Activated naive CD8-positive, alpha-beta T cell treated with anti-CD3 and anti-CD28 coated beads, Interleukin-2, amount 50 U/mL, for 24 hours (primary cell): ENCODE measurements around the gene OMG.
"Not testable (repeated sequence)": the region's sequence is repeated elsewhere in the genome, so short reads cannot be mapped to it uniquely, and the experiment has no call there.

Source experiments
- ATAC-seq: fragments of 150-1000 bp; cut with Tn5 transposase; one replicate; pipeline ENCODE4 v1.10.0; 2021
- DNase-seq: peaks from one replicate; pipeline ENCODE4 v3.0.0; 2021
- H3K27ac Mint-ChIP-seq: one replicate; pipeline ENCODE4 v1.8.0; 2021; ENCODE audit warnings: mild to moderate bottlenecking, mixed read lengths
- H3K27me3 Mint-ChIP-seq: one replicate; pipeline ENCODE4 v1.8.0; 2021; ENCODE audit warnings: mixed read lengths
- H3K36me3 Mint-ChIP-seq: one replicate; pipeline ENCODE4 v1.8.0; 2021; ENCODE audit warnings: low read depth, mixed read lengths
- H3K4me1 Mint-ChIP-seq: one replicate; pipeline ENCODE4 v1.8.0; 2021; ENCODE audit warnings: mixed read lengths
- H3K4me3 Mint-ChIP-seq: one replicate; pipeline ENCODE4 v1.8.0; 2021; ENCODE audit warnings: mild to moderate bottlenecking, moderate library complexity, mixed read lengths
- H3K9me3 Mint-ChIP-seq: one replicate; pipeline ENCODE4 v1.8.0; 2021; ENCODE audit warnings: mixed read lengths

Gene OMG

DNA sequence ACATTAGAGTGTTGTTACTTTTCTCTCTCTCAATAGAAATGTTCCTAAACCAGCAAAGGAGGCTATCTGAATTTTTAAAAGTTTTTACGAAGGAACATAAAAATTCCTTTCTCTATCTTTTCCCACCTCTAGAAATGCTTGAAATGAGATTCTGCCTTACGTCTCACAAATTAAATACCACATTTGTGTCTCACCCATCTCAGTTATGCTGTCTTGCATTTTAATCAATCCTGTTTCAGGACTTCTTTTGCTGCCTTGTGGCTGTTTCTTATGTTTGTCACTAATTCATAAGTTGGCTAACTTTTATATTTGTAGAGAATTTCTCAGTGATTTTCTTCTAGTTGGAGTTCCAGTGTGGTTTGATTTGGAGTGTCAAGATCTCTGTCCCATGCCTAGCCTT, 3.5 kb downstream of the OMG start:
- no peak for DNase-seq
- Mint-ChIP-seq H3K36me3 (peaks cover 2% of the 10 kb centered on the region), H3K9me3 (no peaks in the 10 kb centered on the region)

GRCh38 chr17:31291820-31292219, 5.2 kb downstream of the OMG start:
- Mint-ChIP-seq H3K9me3 (no peaks in the 10 kb centered on the region), H3K36me3 (peaks cover 8% of the 10 kb centered on the region), H3K4me1 (peaks cover 19% of the 10 kb centered on the region), H3K27me3 (no peaks in the 10 kb centered on the region), H3K27ac (no peak overlapping the region), H3K4me3 (no peak overlapping the region)
- DNase-seq = no peak
- ATAC-seq = no peak

More for the DNA sequence above, 3.5 kb downstream of the OMG start:
- Mint-ChIP-seq H3K4me1 (peaks cover 10% of the 10 kb centered on the region), H3K27me3 (no peaks in the 10 kb centered on the region), H3K4me3 (no peak overlapping the region), H3K27ac (no peak overlapping the region)
- ATAC-seq = no peak

- peaks cover 9% of the 10 kb centered on the region for H3K36me3 Mint-ChIP-seq
- no peak for DNase-seq
- ATAC-seq = no peak
- no peak overlapping the region for H3K27ac Mint-ChIP-seq
- H3K4me1 Mint-ChIP-seq = peaks cover 21% of the 10 kb centered on the region
- H3K4me3 Mint-ChIP-seq = no peak overlapping the region
- no peaks in the 10 kb centered on the region for H3K27me3 Mint-ChIP-seq
- no peaks in the 10 kb centered on the region for H3K9me3 Mint-ChIP-seq
These were observed 7.2 kb downstream of the OMG start for GRCh38 chr17:31289790-31290189.

GRCh38 chr17:31287932-31288331, 9.1 kb downstream of the OMG start:
- not testable (repeated sequence) for H3K4me3 Mint-ChIP-seq, ATAC-seq, DNase-seq, H3K27me3 Mint-ChIP-seq, H3K36me3 Mint-ChIP-seq, H3K27ac Mint-ChIP-seq, H3K9me3 Mint-ChIP-seq
- peaks cover 21% of the 10 kb centered on the region for H3K4me1 Mint-ChIP-seq

GRCh38 chr17:31286587-31286986, 10.5 kb downstream of the OMG start:
- H3K36me3 Mint-ChIP-seq = peaks cover 12% of the 10 kb centered on the region
- H3K27ac Mint-ChIP-seq = no peak overlapping the region
- H3K4me1 Mint-ChIP-seq = peaks cover 21% of the 10 kb centered on the region
- no peak for DNase-seq
- no peak overlapping the region for H3K4me3 Mint-ChIP-seq
- no peaks in the 10 kb centered on the region for H3K27me3 Mint-ChIP-seq
- ATAC-seq = no peak
- H3K9me3 Mint-ChIP-seq = no peaks in the 10 kb centered on the region

DNA sequence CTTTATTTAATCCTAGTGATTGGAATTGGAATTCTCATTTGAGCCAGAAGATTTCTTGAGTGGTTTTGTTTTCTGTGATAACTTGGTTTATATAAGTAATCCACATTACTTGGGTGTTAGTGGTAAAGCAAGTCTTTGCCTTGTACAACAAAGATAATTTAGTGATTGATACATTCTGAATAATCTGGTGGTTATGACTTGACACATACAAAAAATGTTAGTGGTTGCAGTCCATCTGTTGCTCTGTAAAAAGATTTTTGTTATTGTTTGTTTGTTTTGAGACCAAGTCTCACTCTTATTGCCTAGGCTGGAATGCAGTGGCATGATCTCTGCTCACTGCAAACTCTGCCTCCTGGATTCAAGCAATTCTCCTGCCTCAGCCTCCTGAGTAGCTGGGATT, 13.2 kb downstream of the OMG start:
- peaks cover 9% of the 10 kb centered on the region for H3K36me3 Mint-ChIP-seq
- no peaks in the 10 kb centered on the region for H3K9me3 Mint-ChIP-seq
- peaks cover 12% of the 10 kb centered on the region for H3K4me1 Mint-ChIP-seq
- H3K4me3 Mint-ChIP-seq = no peak overlapping the region
- ATAC-seq (no peak), DNase-seq (no peak)
- H3K27me3 Mint-ChIP-seq = no peaks in the 10 kb centered on the region
- H3K27ac Mint-ChIP-seq = no peak overlapping the region

- Mint-ChIP-seq H3K36me3 (peaks cover 10% of the 10 kb centered on the region), H3K27ac (no peak overlapping the region), H3K27me3 (no peaks in the 10 kb centered on the region), H3K4me3 (no peak overlapping the region), H3K4me1 (no peaks in the 10 kb centered on the region), H3K9me3 (no peaks in the 10 kb centered on the region)
- DNase-seq (no peak), ATAC-seq (no peak)
These were observed 16.0 kb downstream of the OMG start for GRCh38 chr17:31281061-31281460.

- no peak overlapping the region for H3K4me3 Mint-ChIP-seq
- peaks cover 3% of the 10 kb centered on the region for H3K4me1 Mint-ChIP-seq
- DNase-seq = no peak
- peaks cover 14% of the 10 kb centered on the region for H3K36me3 Mint-ChIP-seq
- H3K9me3 Mint-ChIP-seq = no peaks in the 10 kb centered on the region
- H3K27ac Mint-ChIP-seq = no peak overlapping the region
- no peak for ATAC-seq
- no peaks in the 10 kb centered on the region for H3K27me3 Mint-ChIP-seq
These were observed 17.6 kb downstream of the OMG start for GRCh38 chr17:31279401-31279800.

DNA sequence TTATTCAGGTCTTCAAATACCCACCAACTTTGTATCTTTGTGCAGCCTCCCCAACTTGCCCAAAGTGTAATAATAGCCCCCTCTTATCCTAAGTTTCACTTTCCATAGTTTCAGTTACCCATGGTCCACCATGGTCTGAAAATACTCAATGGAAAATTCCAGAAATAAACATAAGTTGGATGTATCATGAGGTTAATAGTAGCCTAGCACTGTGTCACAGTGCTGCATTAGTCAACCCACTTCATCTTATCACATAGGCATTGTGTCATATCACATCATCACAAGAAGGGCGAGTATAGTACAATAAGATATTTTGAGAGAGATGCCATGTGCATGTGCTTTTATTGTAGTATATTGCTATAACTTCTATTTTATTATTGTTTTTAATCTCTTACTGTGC, 21.9 kb downstream of the OMG start:
- Mint-ChIP-seq H3K4me3 (no peak overlapping the region), H3K27me3 (no peaks in the 10 kb centered on the region), H3K4me1 (peaks cover 3% of the 10 kb centered on the region), H3K27ac (no peak overlapping the region), H3K9me3 (no peaks in the 10 kb centered on the region), H3K36me3 (peaks cover 23% of the 10 kb centered on the region)
- no peak for DNase-seq
- no peak for ATAC-seq

DNA sequence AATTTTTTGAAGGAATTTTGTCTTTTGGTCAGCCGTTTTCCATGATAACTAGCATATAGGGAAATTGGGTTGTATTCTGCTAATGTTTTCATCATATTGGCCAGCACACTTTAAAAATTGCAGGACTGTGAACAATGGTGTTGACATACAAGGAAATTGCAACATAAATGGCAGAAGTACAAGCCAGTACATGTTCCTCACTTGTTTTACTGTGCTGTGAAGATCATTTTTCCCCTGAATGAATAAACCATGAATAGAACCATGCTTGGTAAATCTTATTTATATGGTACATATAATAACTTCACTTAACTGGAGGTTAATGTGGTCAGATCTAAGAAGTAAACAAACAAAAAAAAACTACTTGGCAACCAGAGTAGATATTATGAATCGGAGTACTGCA, 22.8 kb downstream of the OMG start:
- Mint-ChIP-seq H3K36me3 (peaks cover 23% of the 10 kb centered on the region), H3K4me3 (no peak overlapping the region), H3K4me1 (peaks cover 3% of the 10 kb centered on the region), H3K27ac (no peak overlapping the region), H3K9me3 (no peaks in the 10 kb centered on the region), H3K27me3 (no peaks in the 10 kb centered on the region)
- DNase-seq (no peak), ATAC-seq (no peak)

GRCh38 chr17:31273516-31273915, 23.5 kb downstream of the OMG start:
- no peak overlapping the region for H3K4me3 Mint-ChIP-seq
- ATAC-seq (no peak), DNase-seq (no peak)
- no peak overlapping the region for H3K27ac Mint-ChIP-seq
- H3K4me1 Mint-ChIP-seq = peaks cover 3% of the 10 kb centered on the region
- no peaks in the 10 kb centered on the region for H3K27me3 Mint-ChIP-seq
- H3K36me3 Mint-ChIP-seq = peaks cover 26% of the 10 kb centered on the region
- H3K9me3 Mint-ChIP-seq = no peaks in the 10 kb centered on the region

- ATAC-seq (no peak), DNase-seq (no peak)
- Mint-ChIP-seq H3K9me3 (no peaks in the 10 kb centered on the region), H3K27ac (no peak overlapping the region), H3K4me3 (no peak overlapping the region), H3K27me3 (no peaks in the 10 kb centered on the region), H3K36me3 (peaks cover 25% of the 10 kb centered on the region), H3K4me1 (peaks cover 3% of the 10 kb centered on the region)
These were observed 24.2 kb downstream of the OMG start for GRCh38 chr17:31272803-31273202.

DNA sequence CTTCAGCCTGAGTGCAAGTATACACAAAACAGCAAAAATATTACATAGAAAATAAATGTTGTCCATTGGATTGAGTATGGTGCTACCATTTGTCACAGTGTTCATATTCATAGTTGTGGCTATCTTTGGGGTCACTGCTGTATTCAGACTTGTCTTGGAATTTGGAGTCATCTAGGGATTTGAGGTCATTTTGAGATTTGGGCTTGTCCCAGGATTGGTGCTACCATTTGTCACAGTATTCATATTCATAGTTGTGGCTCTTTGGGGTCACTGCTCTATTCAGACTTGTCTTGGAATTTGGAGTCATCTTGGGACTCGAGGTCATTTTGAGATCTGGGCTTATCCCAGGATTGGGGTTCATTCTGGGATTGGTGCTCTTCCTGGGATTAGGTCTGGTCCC, 24.8 kb downstream of the OMG start:
- H3K4me3 Mint-ChIP-seq = no peak overlapping the region
- DNase-seq (no peak), ATAC-seq (no peak)
- H3K27me3 Mint-ChIP-seq = no peaks in the 10 kb centered on the region
- peaks cover 27% of the 10 kb centered on the region for H3K36me3 Mint-ChIP-seq
- H3K9me3 Mint-ChIP-seq = no peaks in the 10 kb centered on the region
- no peak overlapping the region for H3K27ac Mint-ChIP-seq
- peaks cover 3% of the 10 kb centered on the region for H3K4me1 Mint-ChIP-seq

GRCh38 chr17:31269578-31269983, 27.5 kb downstream of the OMG start:
- DNase-seq (no peak), ATAC-seq (no peak)
- Mint-ChIP-seq H3K27me3 (no peaks in the 10 kb centered on the region), H3K4me3 (no peak overlapping the region), H3K9me3 (no peaks in the 10 kb centered on the region), H3K27ac (no peak overlapping the region), H3K4me1 (peaks cover 3% of the 10 kb centered on the region), H3K36me3 (peaks cover 30% of the 10 kb centered on the region)

GRCh38 chr17:31269036-31269577, 27.9 kb downstream of the OMG start:
- H3K36me3 Mint-ChIP-seq = peaks cover 29% of the 10 kb centered on the region
- H3K27ac Mint-ChIP-seq = no peak overlapping the region
- no peak for DNase-seq
- no peak for ATAC-seq
- no peaks in the 10 kb centered on the region for H3K9me3 Mint-ChIP-seq
- H3K4me1 Mint-ChIP-seq = peaks cover 3% of the 10 kb centered on the region
- H3K27me3 Mint-ChIP-seq = no peaks in the 10 kb centered on the region
- no peak overlapping the region for H3K4me3 Mint-ChIP-seq

DNA sequence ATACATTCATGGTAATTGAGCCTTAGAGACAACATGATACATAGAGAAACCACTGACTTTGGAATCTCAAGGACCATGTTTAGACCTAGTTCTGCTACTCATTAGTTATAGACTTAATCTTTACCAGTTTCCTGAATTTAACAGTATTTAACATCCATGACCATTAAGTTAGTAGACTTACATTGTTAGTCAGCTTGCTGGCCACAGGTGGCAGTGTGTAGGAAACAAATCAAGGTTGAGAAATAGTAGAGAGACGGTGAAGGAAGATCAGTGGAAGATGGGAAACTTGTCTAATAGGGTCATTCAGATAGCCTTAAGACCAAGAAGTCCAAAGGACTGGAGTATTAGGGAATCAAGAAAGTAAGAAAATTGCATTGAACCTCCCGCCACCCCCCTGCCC, 31.0 kb downstream of the OMG start:
- peaks cover 22% of the 10 kb centered on the region for H3K36me3 Mint-ChIP-seq
- H3K27me3 Mint-ChIP-seq = no peaks in the 10 kb centered on the region
- DNase-seq (no peak), ATAC-seq (no peak)
- H3K9me3 Mint-ChIP-seq = no peaks in the 10 kb centered on the region
- no peak overlapping the region for H3K27ac Mint-ChIP-seq
- H3K4me1 Mint-ChIP-seq = peaks cover 3% of the 10 kb centered on the region
- H3K4me3 Mint-ChIP-seq = no peak overlapping the region
